WTC11 (cell line): ENCODE results near the gene RPA3. TPM values are rescaled to one million over a fixed set of nuclear protein-coding genes. Genes with fewer than 3 reads are reported as not detected.
A peak's percentile ranks its signal among the peaks of the same experiment; 100 is the strongest.

Experiments used
- ATAC-seq: fragments of 200-7000 bp; cut with Tn5 transposase; 2 replicates; pipeline ENCODE4 v1.10.0; 2021; ENCODE audit warnings: mild to moderate bottlenecking, moderate library complexity
- CTCF ChIA-PET: fragments of 300-600 bp; sonication (Branson Sonifier 250); formaldehyde crosslinking; loops from one replicate; lab custom pipeline; 2021; ENCODE audit warnings: antibody characterized with exemption; lab: Charles Lee
- POLR2A ChIA-PET: fragments of 350-600 bp; sonication (Branson Sonifier 250); formaldehyde crosslinking; loops from one replicate; lab custom pipeline; 2021; ENCODE audit warnings: antibody characterized with exemption; lab: Charles Lee
- DNase-seq: peaks from one replicate; pipeline ENCODE4 v3.0.0; 2021; ENCODE audit warnings: low spot score
- H3K27ac Mint-ChIP-seq: 2 replicates; pipeline ENCODE4 v1.8.0; 2021; ENCODE audit warnings: mixed read lengths
- H3K27me3 Mint-ChIP-seq: 2 replicates; pipeline ENCODE4 v1.8.0; 2021; ENCODE audit warnings: low read depth, mild to moderate bottlenecking, moderate library complexity, mixed read lengths
- H3K36me3 Mint-ChIP-seq: 2 replicates; pipeline ENCODE4 v1.8.0; 2021; ENCODE audit warnings: mixed read lengths
- H3K4me1 Mint-ChIP-seq: 2 replicates; pipeline ENCODE4 v1.8.0; 2022; ENCODE audit warnings: mixed read lengths
- H3K4me3 Mint-ChIP-seq: 2 replicates; pipeline ENCODE4 v1.8.0; 2021; ENCODE audit warnings: mild to moderate bottlenecking, moderate library complexity, mixed read lengths
- H3K9me3 Mint-ChIP-seq: 2 replicates; pipeline ENCODE4 v1.8.0; 2021; ENCODE audit warnings: mixed read lengths
- CREB1 ChIP-seq: sonication (generic); formaldehyde crosslinking; IDR thresholded peaks from 2 replicates; pipeline ENCODE4 v1.8.0; 2023; ENCODE audit warnings: mild to moderate bottlenecking, missing genetic modification reagents
- CREM ChIP-seq: sonication (generic); formaldehyde crosslinking; IDR thresholded peaks from 2 replicates; pipeline ENCODE4 v1.8.1; 2022; ENCODE audit warnings: mild to moderate bottlenecking, missing genetic modification reagents, moderate library complexity
- ELF4 ChIP-seq: sonication (generic); formaldehyde crosslinking; IDR thresholded peaks from 2 replicates; pipeline ENCODE4 v1.8.1; 2022; ENCODE audit warnings: low read depth, mild to moderate bottlenecking, moderate library complexity, missing genetic modification reagents
- ESRRA ChIP-seq: sonication (generic); formaldehyde crosslinking; IDR thresholded peaks from 2 replicates; pipeline ENCODE4 v1.8.1; 2022; ENCODE audit warnings: mild to moderate bottlenecking, missing genetic modification reagents, borderline replicate concordance
- GABPB1 ChIP-seq: sonication (generic); formaldehyde crosslinking; IDR thresholded peaks from 2 replicates; pipeline ENCODE4 v1.8.1; 2023; ENCODE audit warnings: mild to moderate bottlenecking, missing genetic modification reagents
- MYBL2 ChIP-seq: sonication (generic); formaldehyde crosslinking; IDR thresholded peaks from 2 replicates; pipeline ENCODE4 v1.8.1; 2023; ENCODE audit warnings: mild to moderate bottlenecking, moderate library complexity, missing genetic modification reagents
- NFATC4 ChIP-seq: fragments of 250-450 bp; sonication (Bioruptor Pico); IDR thresholded peaks from 2 replicates; pipeline ENCODE4 v1.9.0; 2021; ENCODE audit warnings: mild to moderate bottlenecking
- PRRX2 ChIP-seq: fragments of 250-450 bp; sonication (Bioruptor Pico); IDR thresholded peaks from 2 replicates; pipeline ENCODE4 v1.8.0; 2021; ENCODE audit warnings: mild to moderate bottlenecking
- RELA ChIP-seq: sonication (generic); formaldehyde crosslinking; IDR thresholded peaks from 2 replicates; pipeline ENCODE4 v1.8.1; 2022; ENCODE audit warnings: missing genetic modification reagents, mild to moderate bottlenecking, borderline replicate concordance
- ZNF138 ChIP-seq: sonication (generic); formaldehyde crosslinking; conservative IDR thresholded peaks from 2 replicates; pipeline ENCODE4 v1.8.1; 2022; ENCODE audit warnings: mild to moderate bottlenecking, moderate library complexity, missing genetic modification reagents
- ZNF232 ChIP-seq: sonication (generic); formaldehyde crosslinking; IDR thresholded peaks from 2 replicates; pipeline ENCODE4 v1.8.0; 2022; ENCODE audit warnings: mild to moderate bottlenecking, missing genetic modification reagents
- ZNF396 ChIP-seq: fragments of 250-450 bp; sonication (Bioruptor Pico); IDR thresholded peaks from 2 replicates; pipeline ENCODE4 v1.8.0; 2021; ENCODE audit warnings: mild to moderate bottlenecking, moderate library complexity, borderline replicate concordance
- total RNA-seq: library from RNA; stranded (reverse); gene quantifications from 3 replicates; pipeline ENCODE4 v1.2.3, GENCODE V29; 2021
- TF ChIP-seq, protein P1 (sequence below): sonication (generic); formaldehyde crosslinking; conservative IDR thresholded peaks from 2 replicates; pipeline ENCODE4 v1.8.1; 2023; ENCODE audit warnings: mild to moderate bottlenecking, low read depth, missing genetic modification reagents, moderate library complexity
- TF ChIP-seq, protein P2 (sequence below): sonication (generic); formaldehyde crosslinking; IDR thresholded peaks from 2 replicates; pipeline ENCODE4 v1.8.1; 2023; ENCODE audit warnings: mild to moderate bottlenecking, missing genetic modification reagents
- TF ChIP-seq, protein P3 (sequence below): sonication (generic); formaldehyde crosslinking; IDR thresholded peaks from 2 replicates; pipeline ENCODE4 v1.8.1; 2022; ENCODE audit warnings: mild to moderate bottlenecking, missing genetic modification reagents, moderate library complexity, borderline replicate concordance
- TF ChIP-seq, protein P4 (sequence below): sonication (generic); formaldehyde crosslinking; IDR thresholded peaks from 2 replicates; pipeline ENCODE4 v1.8.1; 2023; ENCODE audit warnings: mild to moderate bottlenecking, missing genetic modification reagents, borderline replicate concordance
- TF ChIP-seq, protein P5 (sequence below): fragments of 250-450 bp; sonication (Bioruptor Pico); IDR thresholded peaks from 2 replicates; pipeline ENCODE4 v1.9.0; 2021; ENCODE audit warnings: mild to moderate bottlenecking
- TF ChIP-seq, protein P6 (sequence below): sonication (generic); formaldehyde crosslinking; IDR thresholded peaks from 2 replicates; pipeline ENCODE4 v1.8.1; 2023; ENCODE audit warnings: mild to moderate bottlenecking, missing genetic modification reagents, moderate library complexity

RPA3 gene
- total RNA-seq, 1 experiment from 2014 or later: 97.8 TPM

DNA sequence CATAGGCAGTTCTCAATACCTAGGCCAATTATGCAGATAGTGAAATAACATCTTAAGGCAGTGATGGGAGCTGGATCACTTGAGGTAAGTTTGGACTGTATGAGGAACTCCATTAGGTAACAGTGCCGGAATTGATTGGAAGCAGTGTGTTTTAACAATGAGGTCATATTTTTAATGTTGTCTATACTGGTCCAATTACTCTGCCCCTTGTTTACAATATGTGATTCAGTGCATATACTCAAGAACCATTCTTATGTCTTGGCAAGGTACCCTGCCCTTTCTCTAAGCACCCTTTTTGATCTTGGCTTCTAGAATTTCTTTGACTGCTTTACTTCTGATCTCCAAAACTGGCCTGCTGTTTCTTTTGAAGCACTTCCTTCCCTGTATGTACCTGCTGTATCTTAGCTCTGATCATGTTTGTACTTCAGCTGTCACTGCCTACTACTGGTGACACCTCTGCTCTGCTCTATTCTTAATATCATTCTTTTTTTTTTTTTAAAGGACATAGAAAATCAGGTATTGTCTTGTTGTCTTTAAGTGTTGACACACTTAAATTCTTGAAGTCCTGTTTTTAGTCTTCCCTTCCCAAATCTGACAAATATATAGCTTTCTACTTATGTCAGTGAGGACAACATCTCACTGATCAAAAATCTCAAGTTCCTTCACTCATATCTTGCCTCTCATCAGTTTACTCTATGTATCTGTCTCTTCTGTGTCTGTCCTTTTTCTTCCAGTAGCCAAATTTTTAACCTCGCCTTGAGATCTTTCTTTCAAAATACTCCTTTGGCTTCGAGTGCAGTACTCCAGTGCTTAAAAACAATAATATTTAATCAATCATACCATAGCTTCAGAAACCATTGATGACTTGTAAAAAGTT is 46.4 kb upstream of the RPA3 start (continued):
- TF ChIP-seq, protein P1, sequence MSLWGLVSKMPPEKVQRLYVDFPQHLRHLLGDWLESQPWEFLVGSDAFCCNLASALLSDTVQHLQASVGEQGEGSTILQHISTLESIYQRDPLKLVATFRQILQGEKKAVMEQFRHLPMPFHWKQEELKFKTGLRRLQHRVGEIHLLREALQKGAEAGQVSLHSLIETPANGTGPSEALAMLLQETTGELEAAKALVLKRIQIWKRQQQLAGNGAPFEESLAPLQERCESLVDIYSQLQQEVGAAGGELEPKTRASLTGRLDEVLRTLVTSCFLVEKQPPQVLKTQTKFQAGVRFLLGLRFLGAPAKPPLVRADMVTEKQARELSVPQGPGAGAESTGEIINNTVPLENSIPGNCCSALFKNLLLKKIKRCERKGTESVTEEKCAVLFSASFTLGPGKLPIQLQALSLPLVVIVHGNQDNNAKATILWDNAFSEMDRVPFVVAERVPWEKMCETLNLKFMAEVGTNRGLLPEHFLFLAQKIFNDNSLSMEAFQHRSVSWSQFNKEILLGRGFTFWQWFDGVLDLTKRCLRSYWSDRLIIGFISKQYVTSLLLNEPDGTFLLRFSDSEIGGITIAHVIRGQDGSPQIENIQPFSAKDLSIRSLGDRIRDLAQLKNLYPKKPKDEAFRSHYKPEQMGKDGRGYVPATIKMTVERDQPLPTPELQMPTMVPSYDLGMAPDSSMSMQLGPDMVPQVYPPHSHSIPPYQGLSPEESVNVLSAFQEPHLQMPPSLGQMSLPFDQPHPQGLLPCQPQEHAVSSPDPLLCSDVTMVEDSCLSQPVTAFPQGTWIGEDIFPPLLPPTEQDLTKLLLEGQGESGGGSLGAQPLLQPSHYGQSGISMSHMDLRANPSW: no peak
- TF ChIP-seq PRRX2 (CRISPR knock-in tag): no peak

DNA sequence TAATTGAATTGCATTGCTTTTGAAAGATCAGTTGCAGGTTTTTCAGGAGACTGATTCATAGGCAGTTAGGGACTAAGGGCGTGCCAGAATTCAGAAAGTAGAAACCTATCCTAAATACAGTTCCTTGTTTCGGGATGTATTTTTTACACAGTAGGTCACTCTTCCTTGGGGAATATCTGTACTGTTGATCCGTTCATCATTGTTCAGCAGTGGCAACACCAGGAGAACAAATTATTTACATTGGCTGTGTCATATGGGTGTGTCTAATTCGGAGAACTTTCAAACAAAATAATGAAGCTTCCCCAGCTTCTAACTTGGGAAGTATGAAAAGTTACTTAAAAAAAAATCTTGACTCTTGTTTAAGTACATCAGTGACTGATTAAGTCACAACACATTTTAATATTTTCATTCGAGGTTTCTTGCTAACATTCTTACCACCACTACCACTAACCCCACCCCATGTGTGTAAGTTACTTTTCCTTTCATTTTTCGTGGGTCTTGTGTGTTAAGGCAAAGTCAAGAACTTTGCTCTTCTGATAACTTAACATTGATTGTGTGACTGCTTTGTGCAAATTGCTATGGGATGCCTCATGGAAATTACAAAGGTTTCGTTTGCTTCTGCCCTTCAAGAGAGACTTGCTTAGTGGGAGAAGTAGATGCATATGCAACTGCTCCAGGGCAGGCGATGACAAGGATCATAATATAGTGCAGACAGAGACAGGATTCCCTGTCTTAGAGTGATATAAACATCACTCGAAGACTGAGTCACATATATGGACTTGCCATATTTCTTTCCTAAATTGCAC is 43.8 kb upstream of the RPA3 start:
- ChIA-PET POLR2A (no interaction called here), CTCF (no interaction called here)
- DNase-seq (no peak), ATAC-seq (no peak)
- no peak for TF ChIP-seq GABPB1 (CRISPR knock-in tag)
- TF ChIP-seq ZNF138 (CRISPR knock-in tag): no peak
- TF ChIP-seq, protein P2, sequence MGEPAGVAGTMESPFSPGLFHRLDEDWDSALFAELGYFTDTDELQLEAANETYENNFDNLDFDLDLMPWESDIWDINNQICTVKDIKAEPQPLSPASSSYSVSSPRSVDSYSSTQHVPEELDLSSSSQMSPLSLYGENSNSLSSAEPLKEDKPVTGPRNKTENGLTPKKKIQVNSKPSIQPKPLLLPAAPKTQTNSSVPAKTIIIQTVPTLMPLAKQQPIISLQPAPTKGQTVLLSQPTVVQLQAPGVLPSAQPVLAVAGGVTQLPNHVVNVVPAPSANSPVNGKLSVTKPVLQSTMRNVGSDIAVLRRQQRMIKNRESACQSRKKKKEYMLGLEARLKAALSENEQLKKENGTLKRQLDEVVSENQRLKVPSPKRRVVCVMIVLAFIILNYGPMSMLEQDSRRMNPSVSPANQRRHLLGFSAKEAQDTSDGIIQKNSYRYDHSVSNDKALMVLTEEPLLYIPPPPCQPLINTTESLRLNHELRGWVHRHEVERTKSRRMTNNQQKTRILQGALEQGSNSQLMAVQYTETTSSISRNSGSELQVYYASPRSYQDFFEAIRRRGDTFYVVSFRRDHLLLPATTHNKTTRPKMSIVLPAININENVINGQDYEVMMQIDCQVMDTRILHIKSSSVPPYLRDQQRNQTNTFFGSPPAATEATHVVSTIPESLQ (CRISPR knock-in tag): no peak
- no peak for TF ChIP-seq CREB1 (CRISPR knock-in tag)
- TF ChIP-seq, protein P3, sequence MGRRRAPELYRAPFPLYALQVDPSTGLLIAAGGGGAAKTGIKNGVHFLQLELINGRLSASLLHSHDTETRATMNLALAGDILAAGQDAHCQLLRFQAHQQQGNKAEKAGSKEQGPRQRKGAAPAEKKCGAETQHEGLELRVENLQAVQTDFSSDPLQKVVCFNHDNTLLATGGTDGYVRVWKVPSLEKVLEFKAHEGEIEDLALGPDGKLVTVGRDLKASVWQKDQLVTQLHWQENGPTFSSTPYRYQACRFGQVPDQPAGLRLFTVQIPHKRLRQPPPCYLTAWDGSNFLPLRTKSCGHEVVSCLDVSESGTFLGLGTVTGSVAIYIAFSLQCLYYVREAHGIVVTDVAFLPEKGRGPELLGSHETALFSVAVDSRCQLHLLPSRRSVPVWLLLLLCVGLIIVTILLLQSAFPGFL (CRISPR knock-in tag): no peak
- no peak for TF ChIP-seq ZNF396
- TF ChIP-seq, protein P4, sequence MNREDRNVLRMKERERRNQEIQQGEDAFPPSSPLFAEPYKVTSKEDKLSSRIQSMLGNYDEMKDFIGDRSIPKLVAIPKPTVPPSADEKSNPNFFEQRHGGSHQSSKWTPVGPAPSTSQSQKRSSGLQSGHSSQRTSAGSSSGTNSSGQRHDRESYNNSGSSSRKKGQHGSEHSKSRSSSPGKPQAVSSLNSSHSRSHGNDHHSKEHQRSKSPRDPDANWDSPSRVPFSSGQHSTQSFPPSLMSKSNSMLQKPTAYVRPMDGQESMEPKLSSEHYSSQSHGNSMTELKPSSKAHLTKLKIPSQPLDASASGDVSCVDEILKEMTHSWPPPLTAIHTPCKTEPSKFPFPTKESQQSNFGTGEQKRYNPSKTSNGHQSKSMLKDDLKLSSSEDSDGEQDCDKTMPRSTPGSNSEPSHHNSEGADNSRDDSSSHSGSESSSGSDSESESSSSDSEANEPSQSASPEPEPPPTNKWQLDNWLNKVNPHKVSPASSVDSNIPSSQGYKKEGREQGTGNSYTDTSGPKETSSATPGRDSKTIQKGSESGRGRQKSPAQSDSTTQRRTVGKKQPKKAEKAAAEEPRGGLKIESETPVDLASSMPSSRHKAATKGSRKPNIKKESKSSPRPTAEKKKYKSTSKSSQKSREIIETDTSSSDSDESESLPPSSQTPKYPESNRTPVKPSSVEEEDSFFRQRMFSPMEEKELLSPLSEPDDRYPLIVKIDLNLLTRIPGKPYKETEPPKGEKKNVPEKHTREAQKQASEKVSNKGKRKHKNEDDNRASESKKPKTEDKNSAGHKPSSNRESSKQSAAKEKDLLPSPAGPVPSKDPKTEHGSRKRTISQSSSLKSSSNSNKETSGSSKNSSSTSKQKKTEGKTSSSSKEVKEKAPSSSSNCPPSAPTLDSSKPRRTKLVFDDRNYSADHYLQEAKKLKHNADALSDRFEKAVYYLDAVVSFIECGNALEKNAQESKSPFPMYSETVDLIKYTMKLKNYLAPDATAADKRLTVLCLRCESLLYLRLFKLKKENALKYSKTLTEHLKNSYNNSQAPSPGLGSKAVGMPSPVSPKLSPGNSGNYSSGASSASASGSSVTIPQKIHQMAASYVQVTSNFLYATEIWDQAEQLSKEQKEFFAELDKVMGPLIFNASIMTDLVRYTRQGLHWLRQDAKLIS (CRISPR knock-in tag): no peak
- TF ChIP-seq, protein P5, sequence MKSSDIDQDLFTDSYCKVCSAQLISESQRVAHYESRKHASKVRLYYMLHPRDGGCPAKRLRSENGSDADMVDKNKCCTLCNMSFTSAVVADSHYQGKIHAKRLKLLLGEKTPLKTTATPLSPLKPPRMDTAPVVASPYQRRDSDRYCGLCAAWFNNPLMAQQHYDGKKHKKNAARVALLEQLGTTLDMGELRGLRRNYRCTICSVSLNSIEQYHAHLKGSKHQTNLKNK (CRISPR knock-in tag): no peak
- TF ChIP-seq MYBL2 (CRISPR knock-in tag): no peak
- no peak for TF ChIP-seq NFATC4 (CRISPR knock-in tag)
- no peak for TF ChIP-seq CREM (CRISPR knock-in tag)
- no peak for TF ChIP-seq ESRRA (CRISPR knock-in tag)
- no peak for TF ChIP-seq ELF4
- TF ChIP-seq RELA: no peak
- TF ChIP-seq ZNF232 (CRISPR knock-in tag): no peak
- TF ChIP-seq, protein P6, sequence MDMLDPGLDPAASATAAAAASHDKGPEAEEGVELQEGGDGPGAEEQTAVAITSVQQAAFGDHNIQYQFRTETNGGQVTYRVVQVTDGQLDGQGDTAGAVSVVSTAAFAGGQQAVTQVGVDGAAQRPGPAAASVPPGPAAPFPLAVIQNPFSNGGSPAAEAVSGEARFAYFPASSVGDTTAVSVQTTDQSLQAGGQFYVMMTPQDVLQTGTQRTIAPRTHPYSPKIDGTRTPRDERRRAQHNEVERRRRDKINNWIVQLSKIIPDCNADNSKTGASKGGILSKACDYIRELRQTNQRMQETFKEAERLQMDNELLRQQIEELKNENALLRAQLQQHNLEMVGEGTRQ: no peak
- H3K9me3 Mint-ChIP-seq: no peaks in the 10 kb centered on the region
- no peaks in the 10 kb centered on the region for H3K27me3 Mint-ChIP-seq
- H3K27ac Mint-ChIP-seq: peak overlapping the region; percentile 10; the same call in 1 of the 2 replicates
- H3K36me3 Mint-ChIP-seq: no peaks in the 10 kb centered on the region
- H3K4me3 Mint-ChIP-seq: no peak overlapping the region
- peaks cover 6% of the 10 kb centered on the region for H3K4me1 Mint-ChIP-seq
